Occipital lobe (tissue), 2 donors: ENCODE results near the gene TKTL1. TPM values are rescaled to one million over a fixed set of nuclear protein-coding genes. Genes with fewer than 3 reads are reported as not detected.
A peak's percentile ranks its signal among the peaks of the same experiment; 100 is the strongest.

Experiments used
- DNase-seq: peaks from one replicate; lab custom pipeline; 2025; lab: John Stamatoyannopoulos, UW
- total RNA-seq: library from RNA; depleted of rRNA; stranded (reverse); fragments of >200 nt; gene quantifications from one replicate; pipeline ENCODE4 v1.2.3, GENCODE V29; 2014

The TKTL1 gene
- total RNA-seq, 1 donor from 2014 or later: 2.5 TPM

DNA sequence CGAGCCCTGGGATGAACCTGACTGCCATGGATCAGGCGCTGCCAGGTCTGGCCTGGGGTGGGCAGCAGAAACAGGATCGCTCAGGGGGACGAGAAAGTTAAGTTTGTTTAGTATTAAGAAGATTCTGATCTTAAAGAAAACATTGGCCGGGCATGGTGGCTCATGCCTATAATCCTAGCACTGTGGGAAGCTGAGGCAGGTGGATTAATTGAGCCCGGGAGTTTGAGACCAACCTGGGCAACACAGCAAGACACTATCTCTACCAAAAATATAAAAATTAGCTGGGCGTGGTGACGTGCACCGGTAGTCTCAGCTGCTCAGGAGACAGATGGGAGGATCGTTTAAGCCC is 79.5 kb downstream of the TKTL1 start:
- DNase-seq: no peak

DNA sequence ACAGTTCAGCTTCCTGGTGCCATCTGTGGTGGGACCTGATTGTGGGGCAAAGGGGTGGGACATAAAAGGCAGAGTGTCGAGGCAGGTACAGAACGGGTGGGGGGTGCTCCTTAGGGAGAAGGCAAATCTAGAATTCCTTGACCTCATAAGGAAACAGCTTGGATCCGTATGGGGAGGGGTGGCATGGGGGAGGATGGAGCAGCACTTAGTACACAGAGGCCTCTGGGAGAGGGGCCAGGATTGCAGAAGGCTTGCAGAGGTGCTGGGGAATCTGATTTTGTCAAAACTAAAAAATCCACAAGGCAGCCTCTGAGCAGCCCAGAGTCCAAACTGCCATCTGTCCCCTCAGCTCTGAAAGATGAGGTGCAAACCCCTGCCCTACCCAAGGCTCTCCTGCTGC is 81.2 kb downstream of the TKTL1 start:
- DNase-seq: no peak

GRCh38 chrX:154378059-154378798 is 82.6 kb downstream of the TKTL1 start:
- no peak for DNase-seq

- peak; percentile 99 for DNase-seq
These were observed 83.4 kb downstream of the TKTL1 start, which contains the start of gene EMD for GRCh38 chrX:154378799-154379568. TSS of gene EMD (plus strand) at chrX:154379295. CDS start at chrX:154379485, 190 bp downstream.

- DNase-seq: no peak
These were observed 84.0 kb downstream of the TKTL1 start for GRCh38 chrX:154379569-154379951.

Other genes with a start within 250 kb of the TKTL1 start
- gene MECP2, start 198.1 kb upstream of the TKTL1 start, total RNA-seq: 27.0 TPM
- gene OPN1LW, start 151.6 kb upstream of the TKTL1 start, total RNA-seq: not detected
- gene OPN1MW, start 113.2 kb upstream of the TKTL1 start, total RNA-seq: not detected
- gene OPN1MW2, start 76.0 kb upstream of the TKTL1 start, total RNA-seq: not detected
- not detected for gene OPN1MW3, start 38.2 kb upstream of the TKTL1 start, total RNA-seq
- not detected for gene TEX28, start 671 bp upstream of the TKTL1 start, total RNA-seq
- gene FLNA, start 78.8 kb downstream of the TKTL1 start, total RNA-seq: 73.0 TPM
- 17.2 TPM for gene EMD, start 83.5 kb downstream of the TKTL1 start, total RNA-seq
- 2,213 TPM for gene RPL10, start 102.6 kb downstream of the TKTL1 start, total RNA-seq
- 4.4 TPM for gene DNASE1L1, start 113.5 kb downstream of the TKTL1 start, total RNA-seq
- 10.9 TPM for gene TAFAZZIN, start 115.7 kb downstream of the TKTL1 start, total RNA-seq
- 42.7 TPM for gene ATP6AP1, start 132.9 kb downstream of the TKTL1 start, total RNA-seq
- gene GDI1, start 141.4 kb downstream of the TKTL1 start, total RNA-seq: 192 TPM
- 13.1 TPM for gene FAM50A, start 148.3 kb downstream of the TKTL1 start, total RNA-seq
- 14.5 TPM for gene PLXNA3, start 162.5 kb downstream of the TKTL1 start, total RNA-seq
- 13.4 TPM for gene LAGE3, start 183.5 kb downstream of the TKTL1 start, total RNA-seq
- gene UBL4A, start 190.8 kb downstream of the TKTL1 start, total RNA-seq: 33.7 TPM
- gene SLC10A3, start 194.8 kb downstream of the TKTL1 start, total RNA-seq: 3.4 TPM
- gene FAM3A, start 220.4 kb downstream of the TKTL1 start, total RNA-seq: 8.1 TPM